Lung (tissue), 12 donors: ENCODE measurements around the gene HYKK. TPM values are rescaled to one million over a fixed set of nuclear protein-coding genes. Genes with fewer than 3 reads are reported as not detected.
"Not testable (repeated sequence)": the region's sequence is repeated elsewhere in the genome, so short reads cannot be mapped to it uniquely, and the experiment has no call there.

ENCODE experiments used
- ATAC-seq: fragments of 200-7000 bp; cut with Tn5 transposase; one replicate; pipeline ENCODE4 v1.9.1; 2020; ENCODE audit warnings: moderate number of reproducible peaks; ENCODE audit not compliant: insufficient read depth, low FRiP score
- DNase-seq, 3 donors: peaks; one replicate each; pipeline ENCODE4 v3.0.0-alpha.2; 2013 to 2017
- H3K27ac ChIP-seq, 2 donors: one replicate each; pipeline ENCODE4 v1.5.1; 2013; ENCODE audit warnings: mild to moderate bottlenecking in 2 of 2, moderate library complexity in 2 of 2, control low read depth in 1 of 2, inconsistent platforms in 1 of 2, low read depth in 1 of 2, low read length in 1 of 2
- H3K27me3 ChIP-seq, 3 donors: one replicate each; pipeline ENCODE4 v1.5.1; 2013; ENCODE audit warnings: low read length in 2 of 3; ENCODE audit not compliant: control insufficient read depth in 3 of 3, insufficient read depth in 3 of 3
- H3K36me3 ChIP-seq, 4 donors: one replicate each; pipeline ENCODE4 v1.5.1; 2013; ENCODE audit warnings: low read length in 4 of 4, mild to moderate bottlenecking in 1 of 4, moderate library complexity in 1 of 4; ENCODE audit not compliant: control insufficient read depth in 4 of 4, insufficient read depth in 4 of 4
- H3K4me1 ChIP-seq, 5 donors: one replicate each; pipeline ENCODE4 v1.5.1; 2013; ENCODE audit warnings: low read length in 5 of 5, mild to moderate bottlenecking in 2 of 5, moderate library complexity in 1 of 5; ENCODE audit not compliant: control insufficient read depth in 5 of 5, insufficient read depth in 5 of 5
- H3K4me3 ChIP-seq: one replicate; pipeline ENCODE4 v1.5.1; 2013; ENCODE audit warnings: mild to moderate bottlenecking, control low read depth, moderate library complexity
- H3K9ac ChIP-seq, 2 donors: one replicate each; pipeline ENCODE4 v1.5.1; 2013; ENCODE audit warnings: low read length in 2 of 2, control low read depth in 1 of 2; ENCODE audit not compliant: insufficient read depth in 1 of 2
- H3K9me3 ChIP-seq, 4 donors: one replicate each; pipeline ENCODE4 v1.5.1; 2013; ENCODE audit warnings: low read length in 3 of 4, mild to moderate bottlenecking in 1 of 4, moderate library complexity in 1 of 4; ENCODE audit not compliant: control insufficient read depth in 4 of 4, insufficient read depth in 3 of 4
- whole genome bisulfite sequencing, 2 donors: extraction: QIAGEN DNeasy Blood & Tissue Kit; methylation state at CpG; one replicate each; pipeline ENCODE4 v1.1.7; 2013; 5-methylcytosine and 5-hydroxymethylcytosine counted together
- polyA plus RNA-seq, 2 donors: library from polyadenylated mRNA; stranded (reverse); fragments of 200-250 nt; gene quantifications; one replicate each; pipeline ENCODE4 v1.2.1, GENCODE V29; 2013
- total RNA-seq, 2 donors: library from RNA; depleted of rRNA in 1 of 2; stranded (reverse); fragments of >200 nt in 1 of 2; gene quantifications; one replicate each; pipeline ENCODE4 v1.2.1, GENCODE V29; 2014 to 2021
- TF ChIP-seq, protein P1 (sequence below): IDR thresholded peaks from 2 replicates; pipeline ENCODE4 v1.5.1; 2012; ENCODE audit warnings: mild to moderate bottlenecking; ENCODE audit errors: control extremely low read depth, extremely low read depth
- donor health status: control.
- donor health status: control.
- donor health status: Bipolar disorder and iron deficiency.
- donor health status: healthy.
- donor health status: DM: yes; HTN: yes; CAD: no.

The HYKK gene
- total and polyA plus RNA-seq, 4 donors: 1.6 to 5.7 (median 4.9) TPM

- Histone ChIP-seq H3K27ac (no peak overlapping the region), H3K36me3 (no peaks in the 10 kb centered on the region), H3K27me3 (no peaks in the 10 kb centered on the region), H3K4me3 (no peak overlapping the region), H3K4me1 (peaks cover 0 to 8% (median 0%) of the 10 kb centered on the region in 5 donors), H3K9me3 (no peaks in the 10 kb centered on the region), H3K9ac (no peak overlapping the region)
- ATAC-seq (no peak), DNase-seq (no peak)
- 44 to 48% methylated on average over 6 of the region's 6 CpGs for WGBS, 2 donors
- TF ChIP-seq, protein P1, sequence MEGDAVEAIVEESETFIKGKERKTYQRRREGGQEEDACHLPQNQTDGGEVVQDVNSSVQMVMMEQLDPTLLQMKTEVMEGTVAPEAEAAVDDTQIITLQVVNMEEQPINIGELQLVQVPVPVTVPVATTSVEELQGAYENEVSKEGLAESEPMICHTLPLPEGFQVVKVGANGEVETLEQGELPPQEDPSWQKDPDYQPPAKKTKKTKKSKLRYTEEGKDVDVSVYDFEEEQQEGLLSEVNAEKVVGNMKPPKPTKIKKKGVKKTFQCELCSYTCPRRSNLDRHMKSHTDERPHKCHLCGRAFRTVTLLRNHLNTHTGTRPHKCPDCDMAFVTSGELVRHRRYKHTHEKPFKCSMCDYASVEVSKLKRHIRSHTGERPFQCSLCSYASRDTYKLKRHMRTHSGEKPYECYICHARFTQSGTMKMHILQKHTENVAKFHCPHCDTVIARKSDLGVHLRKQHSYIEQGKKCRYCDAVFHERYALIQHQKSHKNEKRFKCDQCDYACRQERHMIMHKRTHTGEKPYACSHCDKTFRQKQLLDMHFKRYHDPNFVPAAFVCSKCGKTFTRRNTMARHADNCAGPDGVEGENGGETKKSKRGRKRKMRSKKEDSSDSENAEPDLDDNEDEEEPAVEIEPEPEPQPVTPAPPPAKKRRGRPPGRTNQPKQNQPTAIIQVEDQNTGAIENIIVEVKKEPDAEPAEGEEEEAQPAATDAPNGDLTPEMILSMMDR: no peak
Measured at GRCh38 chr15:78508272-78508671, 895 bp downstream of the HYKK start.

DNA sequence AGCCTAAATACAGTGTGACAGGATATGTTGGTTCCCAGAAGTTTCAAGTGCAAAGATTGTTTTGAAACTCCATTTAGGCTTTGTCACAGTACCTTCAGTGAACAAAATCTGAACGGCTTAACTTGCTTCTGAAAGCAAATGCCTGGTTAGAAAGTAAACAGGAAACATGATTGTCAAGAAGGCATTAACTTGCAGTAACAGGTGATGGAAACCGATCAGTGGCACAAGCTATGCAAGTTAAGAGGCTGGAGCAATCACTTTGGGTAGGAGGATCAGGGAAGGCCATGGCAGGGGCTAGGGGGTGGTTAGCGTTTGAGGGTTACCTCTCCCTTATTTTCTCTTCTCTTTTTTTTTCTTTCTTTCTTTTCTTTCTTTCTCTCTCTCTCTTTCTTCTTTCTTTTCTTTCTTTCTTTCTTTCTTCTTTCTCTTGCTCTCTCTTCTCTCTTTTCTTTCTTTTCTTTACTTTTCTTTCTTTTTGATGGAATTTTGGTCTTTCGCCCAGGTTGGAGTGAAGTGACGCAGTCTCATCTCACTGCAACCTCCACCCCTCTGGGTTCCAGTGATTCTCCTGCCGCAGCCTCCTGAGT is 2.4 kb downstream of the HYKK start:
- Histone ChIP-seq H3K36me3 (no peaks in the 10 kb centered on the region), H3K27me3 (no peaks in the 10 kb centered on the region), H3K9ac (no peak overlapping the region), H3K4me3 (no peak overlapping the region), H3K4me1 (peaks cover 0 to 8% (median 0%) of the 10 kb centered on the region in 5 donors), H3K9me3 (no peaks in the 10 kb centered on the region), H3K27ac (no peak overlapping the region)
- no peak for DNase-seq
- TF ChIP-seq, protein P1: no peak
- WGBS, 2 donors: 72% methylated on average over 6 of the region's 6 CpGs
- no peak for ATAC-seq

GRCh38 chr15:78520035-78520434 is 12.7 kb downstream of the HYKK start:
- not testable (repeated sequence) for H3K4me1 ChIP-seq, H3K9ac ChIP-seq, H3K27me3 ChIP-seq, H3K4me3 ChIP-seq, DNase-seq, ATAC-seq, H3K9me3 ChIP-seq, H3K36me3 ChIP-seq, H3K27ac ChIP-seq
- WGBS, 2 donors: 90 to 98% methylated on average over 2 of the region's 3 CpGs

DNA sequence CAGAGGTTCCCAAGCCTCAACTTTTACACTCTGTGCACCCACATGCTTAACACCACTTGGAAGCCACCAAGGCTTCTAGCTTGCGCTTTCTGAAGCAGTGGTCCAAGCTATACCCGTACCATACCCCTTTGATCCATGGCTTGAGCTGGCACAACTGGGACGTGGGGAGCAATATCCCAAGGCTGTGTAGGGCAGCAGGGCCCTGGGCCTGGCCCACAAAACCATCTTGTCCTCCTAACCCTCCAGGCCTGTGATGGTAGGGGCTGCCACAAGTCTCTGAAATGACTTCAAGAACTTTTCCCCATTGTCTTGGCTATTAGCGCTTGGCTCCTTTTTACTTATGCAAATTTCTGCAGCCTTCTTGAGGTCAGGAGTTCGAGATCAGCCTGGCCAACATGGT is 16.9 kb downstream of the HYKK start:
- no peaks in the 10 kb centered on the region for H3K27me3 ChIP-seq
- TF ChIP-seq, protein P1: no peak
- H3K9ac ChIP-seq: no peak overlapping the region
- no peaks in the 10 kb centered on the region for H3K4me1 ChIP-seq
- DNase-seq: no peak
- no peaks in the 10 kb centered on the region for H3K36me3 ChIP-seq
- no peak for ATAC-seq
- H3K27ac ChIP-seq: no peak overlapping the region
- WGBS, 2 donors: 93 to 94% methylated on average over 5 of the region's 5 CpGs
- H3K4me3 ChIP-seq: no peak overlapping the region
- no peaks in the 10 kb centered on the region for H3K9me3 ChIP-seq
